ENCODE data around the gene RPS6KA4.

Gene RPS6KA4

GRCh38 chr11:64385945-64386704, 27.2 kb downstream of the RPS6KA4 start:
- no peak overlapping the region for H3K4me3 ChIP-seq (ENCODE audit: low read depth, low read length)
- TF ChIP-seq CTCF (IDR thresholded peaks at IDR 0.05; ENCODE audit: low read depth, low read length), result no peak
- peak; percentile 14 for DNase-seq (ENCODE audit: low read depth, low spot score)
- in situ Hi-C loops (cut with HindIII; ENCODE audit: low sequenced_read_pairs), result no loop called here

GRCh38 chr11:64387916-64388315, 29.0 kb downstream of the RPS6KA4 start:
- DNase-seq (ENCODE audit: low read depth, low spot score), result no peak
- no peak for TF ChIP-seq CTCF (IDR thresholded peaks at IDR 0.05; ENCODE audit: low read depth, low read length)
- in situ Hi-C loops (cut with HindIII; ENCODE audit: low sequenced_read_pairs), result no loop called here
- no peak overlapping the region for H3K4me3 ChIP-seq (ENCODE audit: low read depth, low read length)

- no peak for DNase-seq (ENCODE audit: low read depth, low spot score)
- no peak overlapping the region for H3K4me3 ChIP-seq (ENCODE audit: low read depth, low read length)
- TF ChIP-seq CTCF (IDR thresholded peaks at IDR 0.05; ENCODE audit: low read depth, low read length), result no peak
- in situ Hi-C loops (cut with HindIII; ENCODE audit: low sequenced_read_pairs), result no loop called here
Measured at GRCh38 chr11:64388894-64389293, 29.9 kb downstream of the RPS6KA4 start.

- TF ChIP-seq CTCF (IDR thresholded peaks at IDR 0.05; ENCODE audit: low read depth, low read length), result no peak
- no peak overlapping the region for H3K4me3 ChIP-seq (ENCODE audit: low read depth, low read length)
- in situ Hi-C loops (cut with HindIII; ENCODE audit: low sequenced_read_pairs), result no loop called here
- no peak for DNase-seq (ENCODE audit: low read depth, low spot score)
Measured at GRCh38 chr11:64389851-64390250, 30.9 kb downstream of the RPS6KA4 start.

GRCh38 chr11:64390558-64390957, 31.6 kb downstream of the RPS6KA4 start:
- H3K4me3 ChIP-seq (ENCODE audit: low read depth, low read length), result no peak overlapping the region
- in situ Hi-C loops (cut with HindIII; ENCODE audit: low sequenced_read_pairs), result no loop called here
- DNase-seq (ENCODE audit: low read depth, low spot score), result no peak
- TF ChIP-seq CTCF (IDR thresholded peaks at IDR 0.05; ENCODE audit: low read depth, low read length), result no peak

- no peak for TF ChIP-seq CTCF (IDR thresholded peaks at IDR 0.05; ENCODE audit: low read depth, low read length)
- H3K4me3 ChIP-seq (ENCODE audit: low read depth, low read length), result no peak overlapping the region
- no peak for DNase-seq (ENCODE audit: low read depth, low spot score)
- in situ Hi-C loops (cut with HindIII; ENCODE audit: low sequenced_read_pairs), result no loop called here
Measured at GRCh38 chr11:64391839-64392238, 32.9 kb downstream of the RPS6KA4 start.

Data from astrocyte of the spinal cord (primary cell).